GM23338 (cell line): ENCODE data around the gene KCNK4. TPM values are rescaled to one million over a fixed set of nuclear protein-coding genes. Genes with fewer than 3 reads are reported as not detected.
A peak's percentile ranks its signal among the peaks of the same experiment; 100 is the strongest.

Experiments
- ATAC-seq: fragments of 200-7000 bp; cut with Tn5 transposase; 3 replicates; pipeline ENCODE4 v1.9.1; 2020
- DNase-seq: peaks from one replicate; pipeline ENCODE4 v3.0.0-alpha.2; 2015; ENCODE audit warnings: low spot score
- H2AFZ ChIP-seq: fragments of 200-600 bp; sonication (generic); 2 replicates; pipeline ENCODE4 v1.8.0; 2016; ENCODE audit warnings: antibody characterized with exemption, mild to moderate bottlenecking, moderate library complexity
- H3F3A ChIP-seq: fragments of 200-600 bp; sonication (generic); replicated peaks from 2 replicates; pipeline ENCODE4 v1.8.0; 2017; ENCODE audit warnings: antibody characterized with exemption, mixed run types, low read depth
- H3K27ac ChIP-seq: fragments of 200-600 bp; sonication (generic); 2 replicates; pipeline ENCODE4 v1.6.1; 2016; ENCODE audit warnings: low read depth
- H3K27me3 ChIP-seq: fragments of 200-600 bp; sonication (generic); 2 replicates; pipeline ENCODE4 v1.8.0; 2016; ENCODE audit warnings: mild to moderate bottlenecking, mixed run types, moderate library complexity; ENCODE audit not compliant: insufficient read depth
- H3K36me3 ChIP-seq: fragments of 200-600 bp; sonication (generic); 2 replicates; pipeline ENCODE4 v1.8.0; 2016; ENCODE audit warnings: mild to moderate bottlenecking; ENCODE audit not compliant: insufficient read depth
- H3K4me1 ChIP-seq: fragments of 200-600 bp; sonication (generic); 2 replicates; pipeline ENCODE4 v1.8.0; 2016; ENCODE audit warnings: mild to moderate bottlenecking, moderate library complexity; ENCODE audit not compliant: insufficient read depth
- H3K4me2 ChIP-seq: fragments of 200-600 bp; sonication (generic); 2 replicates; pipeline ENCODE4 v1.7.1; 2017; ENCODE audit warnings: mixed run types
- H3K4me3 ChIP-seq: fragments of 200-600 bp; sonication (generic); 2 replicates; pipeline ENCODE4 v1.6.1; 2016; ENCODE audit warnings: mixed run types
- H3K79me2 ChIP-seq: fragments of 200-600 bp; sonication (generic); replicated peaks from 2 replicates; pipeline ENCODE4 v1.8.0; 2017; ENCODE audit warnings: mild to moderate bottlenecking; ENCODE audit not compliant: insufficient read depth
- H3K9me2 ChIP-seq: fragments of 200-600 bp; sonication (generic); 2 replicates; pipeline ENCODE4 v1.8.0; 2017; ENCODE audit not compliant: insufficient read depth
- H4K20me1 ChIP-seq: fragments of 200-600 bp; sonication (generic); replicated peaks from 2 replicates; pipeline ENCODE4 v1.8.0; 2017; ENCODE audit warnings: mild to moderate bottlenecking; ENCODE audit not compliant: insufficient read depth
- H3K27ac Mint-ChIP-seq: 2 replicates; pipeline ENCODE4 v1.8.0; 2020; ENCODE audit warnings: inconsistent platforms, mild to moderate bottlenecking, moderate library complexity, mixed read lengths
- H3K27me3 Mint-ChIP-seq: 3 replicates; pipeline ENCODE4 v1.8.0; 2022; ENCODE audit warnings: low read depth, mild to moderate bottlenecking, moderate library complexity, mixed read lengths, inconsistent platforms; ENCODE audit not compliant: insufficient read depth, poor library complexity
- H3K36me3 Mint-ChIP-seq: 3 replicates; pipeline ENCODE4 v1.8.0; 2021; ENCODE audit warnings: low read depth, mild to moderate bottlenecking, inconsistent platforms, moderate library complexity, mixed read lengths
- H3K4me1 Mint-ChIP-seq: 3 replicates; pipeline ENCODE4 v1.8.0; 2020; ENCODE audit warnings: mild to moderate bottlenecking, inconsistent platforms, mixed read lengths
- H3K4me3 Mint-ChIP-seq: 3 replicates; pipeline ENCODE4 v1.8.0; 2021; ENCODE audit warnings: moderate library complexity, mild to moderate bottlenecking, inconsistent platforms, mixed read lengths
- H3K9me3 Mint-ChIP-seq: 3 replicates; pipeline ENCODE4 v1.8.0; 2020; ENCODE audit warnings: moderate library complexity, mild to moderate bottlenecking, inconsistent platforms, mixed read lengths
- CTCF ChIP-seq, 2 experiments: fragments of 200-600 bp in 1 of 2; sonication (generic) in 1 of 2; conservative IDR thresholded peaks; 2 replicates each; pipeline versions ENCODE4 v1.5.1 to v1.6.1; 2016 to 2017; ENCODE audit warnings: antibody characterized with exemption in 2 of 2, low read depth in 2 of 2, mild to moderate bottlenecking in 2 of 2, moderate library complexity in 1 of 2
- ETS1 ChIP-seq: IDR thresholded peaks from 2 replicates; pipeline ENCODE4 v1.6.1; 2016; ENCODE audit warnings: antibody characterized with exemption
- POLR2AphosphoS5 ChIP-seq: IDR thresholded peaks from 2 replicates; pipeline ENCODE4 v1.6.1; 2016; ENCODE audit warnings: antibody characterized with exemption, low read depth
- ZNF331 ChIP-seq: fragments of 250-450 bp; sonication (Bioruptor Pico); IDR thresholded peaks from 2 replicates; pipeline ENCODE4 v1.5.0; 2020; ENCODE audit warnings: low read depth, mild to moderate bottlenecking, moderate library complexity
- ZNF462 ChIP-seq: fragments of 250-450 bp; sonication (Bioruptor Pico); IDR thresholded peaks from 2 replicates; pipeline ENCODE4 v1.5.0; 2020; ENCODE audit warnings: mild to moderate bottlenecking, moderate library complexity
- polyA plus RNA-seq: library from polyadenylated mRNA; unstranded; fragments of >200 nt; fragmentation: Nextera tagmentation; extraction: Ambion mirVana; gene quantifications from 2 replicates; pipeline ENCODE4 v1.2.1, GENCODE V29; 2016
- total RNA-seq: library from RNA; depleted of rRNA; stranded (reverse); fragments of >200 nt; shearing (Covaris generic); gene quantifications from 2 replicates; pipeline ENCODE4 v1.2.3, GENCODE V29; 2014

KCNK4 gene
- total and polyA plus RNA-seq, 2 experiments from 2014 or later: 1.0 TPM; not detected in 1

- H3K27me3 Mint-ChIP-seq: peaks cover 30% of the 10 kb centered on the region
- Histone ChIP-seq H2AFZ (no peak overlapping the region), H3K4me2 (peak overlapping the region; percentile 100), H3K9me2 (no peaks in the 10 kb centered on the region), H3K79me2 (peaks cover 36% of the 10 kb centered on the region), H3F3A (peaks cover 41% of the 10 kb centered on the region), H3K27ac (peak overlapping the region; percentile 96), H3K4me3 (peak overlapping the region; percentile 100; the same call in 1 of the 2 replicates), H4K20me1 (no peaks in the 10 kb centered on the region; the same call in none of the 2 replicates), H3K27me3 (no peaks in the 10 kb centered on the region), H3K4me1 (peaks cover 38% of the 10 kb centered on the region), H3K36me3 (no peaks in the 10 kb centered on the region)
- H3K36me3 Mint-ChIP-seq: peaks cover 8% of the 10 kb centered on the region
- peak overlapping the region; percentile 88 for H3K4me3 Mint-ChIP-seq
- H3K4me1 Mint-ChIP-seq: peaks cover 40% of the 10 kb centered on the region
- H3K9me3 Mint-ChIP-seq: no peaks in the 10 kb centered on the region
- TF ChIP-seq ZNF331 (CRISPR knock-in tag): no peak
- peak; percentile 68 for DNase-seq
- peak; percentile 9 for ATAC-seq
- H3K27ac Mint-ChIP-seq: peak overlapping the region; percentile 94
Observed at GRCh38 chr11:64248578-64248977, 42.5 kb upstream of the KCNK4 start.

- H3K79me2 ChIP-seq: peaks cover 33% of the 10 kb centered on the region
- H3K4me3 Mint-ChIP-seq: peak overlapping the region; percentile 88
- peaks cover 38% of the 10 kb centered on the region for H3F3A ChIP-seq
- H3K27me3 ChIP-seq: no peaks in the 10 kb centered on the region
- no peak for ATAC-seq
- H3K9me2 ChIP-seq: no peaks in the 10 kb centered on the region
- H2AFZ ChIP-seq: no peak overlapping the region
- no peaks in the 10 kb centered on the region for H3K9me3 Mint-ChIP-seq
- no peak for TF ChIP-seq ZNF331 (CRISPR knock-in tag)
- no peaks in the 10 kb centered on the region; the same call in none of the 2 replicates for H4K20me1 ChIP-seq
- peak overlapping the region; percentile 94 for H3K27ac Mint-ChIP-seq
- H3K36me3 ChIP-seq: no peaks in the 10 kb centered on the region
- DNase-seq: no peak
- H3K4me2 ChIP-seq: peak overlapping the region; percentile 100
- peaks cover 34% of the 10 kb centered on the region for H3K27me3 Mint-ChIP-seq
- H3K4me1 ChIP-seq: peaks cover 34% of the 10 kb centered on the region
- H3K36me3 Mint-ChIP-seq: peaks cover 7% of the 10 kb centered on the region
- peaks cover 40% of the 10 kb centered on the region for H3K4me1 Mint-ChIP-seq
- H3K27ac ChIP-seq: peak overlapping the region; percentile 96
- H3K4me3 ChIP-seq: peak overlapping the region; percentile 100; the same call in 1 of the 2 replicates
Observed at GRCh38 chr11:64249038-64249437, 42.1 kb upstream of the KCNK4 start.

GRCh38 chr11:64249563-64250414 lies 41.3 kb upstream of the KCNK4 start:
- Histone ChIP-seq H4K20me1 (no peaks in the 10 kb centered on the region; the same call in none of the 2 replicates), H3F3A (peaks cover 38% of the 10 kb centered on the region), H2AFZ (no peak overlapping the region), H3K4me3 (peak overlapping the region; percentile 100), H3K36me3 (no peaks in the 10 kb centered on the region), H3K4me1 (peaks cover 32% of the 10 kb centered on the region), H3K9me2 (no peaks in the 10 kb centered on the region), H3K4me2 (peak overlapping the region; percentile 100), H3K27ac (peak overlapping the region; percentile 96), H3K27me3 (no peaks in the 10 kb centered on the region), H3K79me2 (peaks cover 33% of the 10 kb centered on the region)
- peak; percentile 3 for ATAC-seq
- H3K9me3 Mint-ChIP-seq: no peaks in the 10 kb centered on the region
- H3K27me3 Mint-ChIP-seq: peaks cover 34% of the 10 kb centered on the region
- DNase-seq: peak; percentile 78
- peaks cover 8% of the 10 kb centered on the region; the same call in 2 of the 3 replicates for H3K36me3 Mint-ChIP-seq
- H3K4me3 Mint-ChIP-seq: peak overlapping the region; percentile 88
- H3K4me1 Mint-ChIP-seq: peaks cover 39% of the 10 kb centered on the region
- TF ChIP-seq ZNF462 (CRISPR knock-in tag) (no peak), ETS1 (peak; percentile 50; the same call in 1 of the 2 replicates), POLR2AphosphoS5 (peak; percentile 21; the same call in 1 of the 2 replicates), CTCF (conservative IDR thresholded peaks at IDR 0.05; ENCODE audit: low read depth in 2 of 2) (no peak)
- peak overlapping the region; percentile 94 for H3K27ac Mint-ChIP-seq
